ENCODE measurements around the gene BTNL3.

Gene BTNL3

GRCh38 chr5:180970875-180971274 lies 17.8 kb upstream of the BTNL3 start:
- H3K4me3 ChIP-seq (ENCODE audit: low read depth, low read length): no peak overlapping the region
- TF ChIP-seq CTCF (IDR thresholded peaks at IDR 0.05; ENCODE audit: insufficient read depth, low read depth, low read length, missing control alignments): no peak
- DNase-seq (ENCODE audit: low read depth): no peak

- no peak overlapping the region for H3K4me3 ChIP-seq (ENCODE audit: low read depth, low read length)
- DNase-seq (ENCODE audit: low read depth): no peak
- TF ChIP-seq CTCF (IDR thresholded peaks at IDR 0.05; ENCODE audit: insufficient read depth, low read depth, low read length, missing control alignments): no peak
Measured at GRCh38 chr5:180974612-180975315, 13.9 kb upstream of the BTNL3 start.

DNA sequence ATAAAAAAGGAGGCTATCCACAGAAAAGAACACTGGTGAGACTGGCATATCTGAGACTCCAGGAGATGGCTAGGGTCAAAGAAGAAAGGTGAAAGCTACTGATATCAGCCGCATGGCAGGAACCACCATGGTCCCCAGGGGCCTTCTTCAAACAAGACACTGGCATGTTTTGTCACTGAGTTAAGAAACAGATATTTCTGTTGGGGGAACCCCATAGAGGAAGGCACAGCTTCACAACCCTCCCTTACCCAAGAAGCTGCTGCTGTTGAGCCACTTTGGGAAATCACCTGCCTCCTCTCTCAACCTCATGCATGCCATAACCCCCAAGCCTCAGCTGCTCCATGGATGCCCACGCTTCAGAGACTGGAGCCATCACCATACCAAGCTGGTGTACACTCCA lies 13.3 kb upstream of the BTNL3 start:
- DNase-seq (ENCODE audit: low read depth): no peak
- no peak overlapping the region for H3K4me3 ChIP-seq (ENCODE audit: low read depth, low read length)
- TF ChIP-seq CTCF (IDR thresholded peaks at IDR 0.05; ENCODE audit: insufficient read depth, low read depth, low read length, missing control alignments): no peak

DNA sequence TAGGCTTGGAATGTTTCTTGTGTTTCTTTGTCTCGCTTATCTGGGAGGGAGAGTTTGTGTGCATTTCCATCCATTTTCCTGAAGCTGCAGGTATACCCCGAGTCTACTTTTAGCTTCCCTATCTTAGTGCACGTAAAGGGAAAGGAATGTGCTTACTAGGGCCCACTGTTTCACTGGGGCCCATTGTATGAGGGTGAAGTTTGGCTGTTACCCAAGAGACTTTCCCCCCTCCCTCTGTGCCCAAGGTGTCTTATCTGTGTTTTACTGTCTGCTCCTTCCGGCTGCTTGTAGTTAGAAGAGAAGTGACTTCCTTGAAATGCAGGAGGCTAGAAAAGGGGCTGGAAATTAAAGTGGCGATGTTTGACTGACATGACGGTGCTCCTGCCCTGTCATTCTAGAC lies 12.1 kb upstream of the BTNL3 start:
- H3K4me3 ChIP-seq (ENCODE audit: low read depth, low read length): no peak overlapping the region

DNA sequence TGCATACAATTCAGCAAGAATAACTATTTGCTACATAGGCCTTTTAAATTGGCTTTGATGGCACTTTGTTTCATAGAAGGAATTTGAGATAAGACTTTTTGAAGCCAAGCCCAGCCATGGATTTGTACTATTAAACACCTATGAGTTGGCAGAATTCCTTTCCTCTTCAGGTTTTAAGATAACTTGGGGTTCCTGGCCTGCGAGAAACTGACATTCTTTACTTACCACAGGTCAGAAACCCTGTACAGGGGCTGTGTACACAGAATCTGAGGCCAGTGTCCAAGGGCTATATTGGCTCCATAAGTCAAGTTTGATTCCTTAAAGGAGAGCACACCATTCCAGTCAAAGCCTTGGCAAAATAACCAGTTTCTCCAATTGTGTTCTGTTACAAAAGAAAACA lies 10.8 kb upstream of the BTNL3 start:
- TF ChIP-seq CTCF (IDR thresholded peaks at IDR 0.05; ENCODE audit: insufficient read depth, low read depth, low read length, missing control alignments): no peak
- H3K4me3 ChIP-seq (ENCODE audit: low read depth, low read length): no peak overlapping the region
- no peak for DNase-seq (ENCODE audit: low read depth)

More for the DNA sequence above, 12.1 kb upstream of the BTNL3 start:
- no peak for DNase-seq (ENCODE audit: low read depth)
- TF ChIP-seq CTCF (IDR thresholded peaks at IDR 0.05; ENCODE audit: insufficient read depth, low read depth, low read length, missing control alignments): no peak

- no peak for TF ChIP-seq CTCF (IDR thresholded peaks at IDR 0.05; ENCODE audit: insufficient read depth, low read depth, low read length, missing control alignments)
- DNase-seq (ENCODE audit: low read depth): no peak
- no peak overlapping the region for H3K4me3 ChIP-seq (ENCODE audit: low read depth, low read length)
Measured at GRCh38 chr5:180982008-180982741, 6.5 kb upstream of the BTNL3 start.

All from GM12865 (cell line).